A673 (cell line): Measurements from ENCODE around the gene CBL. TPM values are rescaled to one million over a fixed set of nuclear protein-coding genes. Genes with fewer than 3 reads are reported as not detected.
"Not testable (repeated sequence)": the region's sequence is repeated elsewhere in the genome, so short reads cannot be mapped to it uniquely, and the experiment has no call there.

Experiments
- BruUV-seq: library from RNA; stranded (reverse); fragments of 400-500 nt; replicated peaks from 2 replicates; lab custom pipeline; 2021; lab: Mats Ljungman, UMichigan
- CTCF ChIA-PET: fragments of 300-600 bp; sonication (Branson Sonifier 250); formaldehyde crosslinking; loops from one replicate; lab custom pipeline; 2022; ENCODE audit warnings: antibody characterized with exemption; lab: Charles Lee
- POLR2A ChIA-PET: fragments of 300-600 bp; sonication (Branson Sonifier 250); formaldehyde crosslinking; loops from one replicate; lab custom pipeline; 2022; ENCODE audit warnings: antibody characterized with exemption; ENCODE audit not compliant: low non-redundant PET; lab: Charles Lee
- DNase-seq: peaks from one replicate; pipeline ENCODE4 v3.0.0-alpha.2; 2015; ENCODE audit warnings: low spot score
- H3K27ac ChIP-seq: fragments of 200-600 bp; sonication (generic); 2 replicates; pipeline ENCODE4 v1.5.1; 2016; ENCODE audit warnings: mixed run types, low read depth, mild to moderate bottlenecking, mixed read lengths, antibody characterized with exemption, low read length; ENCODE audit not compliant: poor library complexity, severe bottlenecking
- H3K27me3 ChIP-seq: fragments of 200-600 bp; sonication (generic); replicated peaks from 2 replicates; pipeline ENCODE4 v1.6.1; 2017; ENCODE audit warnings: mixed run types, low read depth, mild to moderate bottlenecking, mixed read lengths, antibody characterized with exemption, low read length; ENCODE audit not compliant: insufficient read depth, poor library complexity
- H3K36me3 ChIP-seq: fragments of 200-600 bp; sonication (generic); 2 replicates; pipeline ENCODE4 v1.6.1; 2016; ENCODE audit warnings: mixed run types, mild to moderate bottlenecking, mixed read lengths, antibody characterized with exemption, low read length; ENCODE audit not compliant: insufficient read depth, poor library complexity, severe bottlenecking
- H3K4me1 ChIP-seq: fragments of 200-600 bp; sonication (generic); 2 replicates; pipeline ENCODE4 v1.6.1; 2017; ENCODE audit warnings: mixed run types, mild to moderate bottlenecking, mixed read lengths, antibody characterized with exemption, low read length; ENCODE audit not compliant: insufficient read depth, poor library complexity, severe bottlenecking
- H3K4me3 ChIP-seq: fragments of 200-600 bp; sonication (generic); 2 replicates; pipeline ENCODE4 v1.5.1; 2016; ENCODE audit warnings: low read depth, mixed run types, mild to moderate bottlenecking, mixed read lengths, low read length; ENCODE audit not compliant: poor library complexity, severe bottlenecking
- H3K9me3 ChIP-seq: fragments of 200-600 bp; sonication (generic); 2 replicates; pipeline ENCODE4 v1.6.1; 2016; ENCODE audit warnings: mixed run types, low read depth, mild to moderate bottlenecking, mixed read lengths, antibody characterized with exemption, low read length; ENCODE audit not compliant: poor library complexity, severe bottlenecking
- EZH2 ChIP-seq: fragments of 200-600 bp; sonication (generic); IDR thresholded peaks from 2 replicates; pipeline ENCODE4 v1.6.1; 2017; ENCODE audit warnings: borderline replicate concordance, low read depth, mild to moderate bottlenecking, mixed read lengths, antibody characterized with exemption, low read length; ENCODE audit not compliant: poor library complexity, severe bottlenecking
- intact Hi-C: fragments of 100-400 bp; cut with micrococcal nuclease; formaldehyde crosslinking; loops from one replicate; pipeline ENCODE4 v1.10.0; 2022; ENCODE audit not compliant: unreplicated experiment
- total RNA-seq: library from RNA; stranded (reverse); gene quantifications from 2 replicates; pipeline ENCODE4 v1.2.3, GENCODE V29; 2021
- TF ChIP-seq, protein P1 (sequence below): fragments of 300-800, 200-600 bp; sonication (generic); conservative IDR thresholded peaks from 2 replicates; pipeline ENCODE4 v1.5.1; 2017; ENCODE audit warnings: low read depth, mild to moderate bottlenecking, antibody characterized with exemption, low read length, moderate library complexity, mixed read lengths

CBL gene
- total RNA-seq, 1 experiment from 2014 or later = 40.7 TPM

DNA sequence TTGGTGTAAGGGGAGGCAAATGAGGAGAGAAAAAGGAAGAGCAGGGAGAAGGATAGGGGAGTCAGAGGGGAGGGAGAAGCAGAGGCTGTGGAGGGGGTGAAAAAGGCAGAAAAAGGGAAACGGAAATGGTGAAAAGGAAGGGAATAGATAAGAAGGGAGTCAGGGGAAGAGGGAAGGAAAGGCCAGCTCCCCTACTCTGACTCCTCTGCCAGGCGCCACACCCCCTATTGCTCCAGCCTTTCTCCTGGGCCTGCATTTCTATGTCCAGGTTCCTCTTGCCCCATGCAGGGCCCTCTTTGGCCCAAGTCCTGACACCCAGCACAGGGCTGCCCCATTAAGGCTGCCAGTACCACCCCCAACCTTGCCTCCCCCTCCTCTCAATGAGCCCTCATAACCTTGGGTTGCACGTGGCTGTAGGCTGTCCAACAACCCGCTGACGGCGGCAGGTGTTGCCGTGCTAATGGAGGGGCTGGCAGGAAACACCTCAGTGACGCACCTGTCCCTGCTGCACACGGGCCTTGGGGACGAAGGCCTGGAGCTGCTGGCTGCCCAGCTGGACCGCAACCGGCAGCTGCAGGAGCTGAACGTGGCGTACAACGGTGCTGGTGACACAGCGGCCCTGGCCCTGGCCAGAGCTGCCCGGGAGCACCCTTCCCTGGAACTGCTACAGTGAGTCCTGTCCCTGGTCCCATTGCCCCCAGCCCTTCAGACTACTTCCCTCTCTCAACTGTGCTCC lies 24.3 kb upstream of the CBL start:
- Histone ChIP-seq H3K27ac (no peak overlapping the region), H3K9me3 (no peaks in the 10 kb centered on the region), H3K36me3 (no peaks in the 10 kb centered on the region), H3K27me3 (no peaks in the 10 kb centered on the region), H3K4me1 (no peaks in the 10 kb centered on the region), H3K4me3 (no peak overlapping the region)
- POLR2A ChIA-PET = no interaction called here
- DNase-seq = no peak
- intact Hi-C loops = no loop called here
- TF ChIP-seq, protein P1, sequence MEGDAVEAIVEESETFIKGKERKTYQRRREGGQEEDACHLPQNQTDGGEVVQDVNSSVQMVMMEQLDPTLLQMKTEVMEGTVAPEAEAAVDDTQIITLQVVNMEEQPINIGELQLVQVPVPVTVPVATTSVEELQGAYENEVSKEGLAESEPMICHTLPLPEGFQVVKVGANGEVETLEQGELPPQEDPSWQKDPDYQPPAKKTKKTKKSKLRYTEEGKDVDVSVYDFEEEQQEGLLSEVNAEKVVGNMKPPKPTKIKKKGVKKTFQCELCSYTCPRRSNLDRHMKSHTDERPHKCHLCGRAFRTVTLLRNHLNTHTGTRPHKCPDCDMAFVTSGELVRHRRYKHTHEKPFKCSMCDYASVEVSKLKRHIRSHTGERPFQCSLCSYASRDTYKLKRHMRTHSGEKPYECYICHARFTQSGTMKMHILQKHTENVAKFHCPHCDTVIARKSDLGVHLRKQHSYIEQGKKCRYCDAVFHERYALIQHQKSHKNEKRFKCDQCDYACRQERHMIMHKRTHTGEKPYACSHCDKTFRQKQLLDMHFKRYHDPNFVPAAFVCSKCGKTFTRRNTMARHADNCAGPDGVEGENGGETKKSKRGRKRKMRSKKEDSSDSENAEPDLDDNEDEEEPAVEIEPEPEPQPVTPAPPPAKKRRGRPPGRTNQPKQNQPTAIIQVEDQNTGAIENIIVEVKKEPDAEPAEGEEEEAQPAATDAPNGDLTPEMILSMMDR = no peak
- no peak for TF ChIP-seq EZH2
- BruUV-seq = no TSS peak
- CTCF ChIA-PET = no interaction called here

DNA sequence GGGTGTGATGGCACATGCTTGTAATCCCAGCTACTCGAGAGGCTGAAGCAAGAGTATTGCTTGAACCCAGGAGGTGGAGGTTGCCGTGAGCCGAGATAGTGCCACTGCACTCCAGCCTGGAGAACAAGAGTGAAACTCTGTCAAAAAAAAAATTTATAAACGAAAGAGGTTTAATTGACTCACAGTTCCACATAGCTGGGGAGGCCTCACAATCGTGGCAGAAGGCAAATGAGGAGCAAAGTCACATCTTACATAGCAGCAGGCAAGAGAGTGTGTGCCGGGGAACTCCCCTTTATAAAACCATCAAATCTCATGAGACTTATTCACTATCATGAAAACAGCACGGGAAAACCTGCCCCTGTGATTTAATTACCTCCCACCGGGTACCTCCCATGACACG lies 21.7 kb upstream of the CBL start:
- POLR2A ChIA-PET, H3K36me3 ChIP-seq, BruUV-seq, CTCF ChIA-PET, intact Hi-C loops, H3K4me3 ChIP-seq, H3K4me1 ChIP-seq, H3K27me3 ChIP-seq, H3K27ac ChIP-seq, H3K9me3 ChIP-seq, DNase-seq: not testable (repeated sequence)

DNA sequence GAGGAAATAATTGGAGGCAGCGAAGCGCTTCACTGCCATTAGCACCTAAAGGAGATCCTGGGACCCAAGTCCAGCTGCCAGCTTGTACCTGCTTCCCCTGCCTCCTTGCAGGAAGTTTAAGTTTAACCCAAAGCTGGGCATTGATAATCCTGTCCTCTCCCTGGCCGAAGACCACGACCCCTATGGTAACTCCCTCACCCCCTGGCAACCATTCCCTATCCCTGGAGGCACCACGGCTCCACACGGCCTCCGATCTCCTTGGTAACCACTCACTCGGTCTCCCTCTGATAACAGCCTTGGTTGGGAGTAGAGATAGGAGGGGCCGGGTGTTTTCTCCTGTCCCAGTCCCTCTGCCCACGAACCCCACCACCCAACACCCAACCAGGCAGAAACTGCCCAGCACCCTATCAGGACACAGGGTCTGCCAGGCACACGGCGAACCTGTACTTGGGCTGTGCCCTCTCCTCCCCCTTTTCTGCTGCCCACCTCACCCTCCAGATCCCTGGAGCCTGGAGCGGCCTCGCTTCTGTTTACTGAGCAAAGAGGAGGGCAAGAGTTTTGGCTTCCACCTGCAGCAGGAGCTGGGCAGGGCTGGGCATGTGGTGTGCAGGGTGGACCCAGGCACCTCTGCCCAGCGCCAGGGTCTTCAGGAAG lies 20.0 kb upstream of the CBL start:
- Histone ChIP-seq H3K4me3 (no peak overlapping the region), H3K27ac (no peak overlapping the region), H3K36me3 (no peaks in the 10 kb centered on the region), H3K4me1 (no peaks in the 10 kb centered on the region), H3K9me3 (no peaks in the 10 kb centered on the region), H3K27me3 (no peaks in the 10 kb centered on the region)
- no peak for DNase-seq
- ChIA-PET CTCF (interaction anchor here (0.8 kb wide), 1 partner anchor 9 kb away, joined by 5 read pairs; no protein-coding TSS in a partner anchor), POLR2A (no interaction called here)
- TF ChIP-seq, protein P1 = no peak
- no peak for TF ChIP-seq EZH2
- intact Hi-C loops = no loop called here
- BruUV-seq = no TSS peak
